Kidney epithelial cell (primary cell): ENCODE results near the gene EFCAB9. TPM values are rescaled to one million over a fixed set of nuclear protein-coding genes. Genes with fewer than 3 reads are reported as not detected.
A peak's percentile ranks its signal among the peaks of the same experiment; 100 is the strongest.

Source experiments
- DNase-seq: peaks from one replicate; pipeline ENCODE4 v3.0.0-alpha.2; 2010; ENCODE audit warnings: low read depth
- H3K27me3 ChIP-seq: 2 replicates; pipeline ENCODE4 v1.6.0; 2011; ENCODE audit warnings: low read length; ENCODE audit not compliant: control insufficient read depth, insufficient read depth
- H3K36me3 ChIP-seq: 2 replicates; pipeline ENCODE4 v1.5.1; 2011; ENCODE audit warnings: low read length; ENCODE audit not compliant: control insufficient read depth, insufficient read depth
- H3K4me3 ChIP-seq: 2 replicates; pipeline ENCODE4 v1.5.1; 2011; ENCODE audit warnings: low read depth, mild to moderate bottlenecking, control low read depth, low read length
- total RNA-seq: library from RNA; depleted of rRNA; stranded (reverse); fragments of >200 nt; gene quantifications from 2 replicates; pipeline ENCODE4 v1.2.3, GENCODE V29; 2015
- TF ChIP-seq, protein P1 (sequence below): IDR thresholded peaks from 2 replicates; pipeline ENCODE4 v1.5.1; 2011; ENCODE audit warnings: mild to moderate bottlenecking, moderate library complexity, low read length, control low read depth, inconsistent platforms; ENCODE audit not compliant: insufficient read depth, poor library complexity, severe bottlenecking

Gene EFCAB9
- total RNA-seq, 1 donor from 2014 or later: not detected

DNA sequence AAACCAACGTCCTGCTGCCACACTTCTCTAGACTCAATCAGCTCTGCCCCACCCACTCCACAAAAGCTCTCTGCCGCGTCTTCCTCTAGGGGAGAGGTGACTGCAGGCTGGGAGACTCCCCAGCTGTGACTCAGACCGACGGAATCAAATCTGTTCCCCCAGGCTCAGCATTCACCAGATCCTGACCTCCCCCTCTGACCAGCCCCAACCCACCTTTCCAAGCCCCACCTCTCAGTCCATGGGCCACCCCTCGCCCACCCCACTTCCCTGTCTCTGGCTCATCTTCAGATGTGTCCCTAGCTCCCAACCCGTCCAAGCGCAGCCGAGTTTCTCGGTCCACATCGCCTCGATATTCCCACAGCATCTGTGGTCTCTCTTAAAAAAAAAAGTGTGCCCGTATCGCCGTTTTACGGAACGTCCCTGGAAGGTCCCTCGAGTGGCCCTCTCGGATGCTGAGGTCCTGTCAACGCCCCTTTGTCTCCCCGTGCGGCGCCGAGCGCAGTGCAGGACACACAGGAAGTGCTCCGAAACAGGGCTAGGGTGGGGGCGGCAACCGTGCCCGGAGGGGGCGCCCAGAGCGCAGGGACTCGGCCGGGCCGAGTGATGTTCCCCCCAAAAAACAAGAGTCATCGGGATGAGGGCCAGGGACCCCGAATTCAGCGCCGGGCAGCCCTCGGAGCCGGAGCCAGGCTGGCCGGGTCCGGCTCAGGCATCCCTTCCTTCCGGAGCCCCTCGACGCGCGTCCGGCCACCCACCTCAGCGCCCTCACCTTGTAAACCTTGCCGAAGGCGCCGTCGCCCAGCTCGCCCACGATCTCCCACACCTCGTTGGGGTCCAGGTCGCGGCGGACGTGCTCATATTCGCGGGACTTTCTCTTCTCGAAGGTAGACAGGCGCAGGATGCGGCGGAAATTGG is 6.6 kb upstream of the EFCAB9 start:
- H3K36me3 ChIP-seq: no peaks in the 10 kb centered on the region
- TF ChIP-seq, protein P1, sequence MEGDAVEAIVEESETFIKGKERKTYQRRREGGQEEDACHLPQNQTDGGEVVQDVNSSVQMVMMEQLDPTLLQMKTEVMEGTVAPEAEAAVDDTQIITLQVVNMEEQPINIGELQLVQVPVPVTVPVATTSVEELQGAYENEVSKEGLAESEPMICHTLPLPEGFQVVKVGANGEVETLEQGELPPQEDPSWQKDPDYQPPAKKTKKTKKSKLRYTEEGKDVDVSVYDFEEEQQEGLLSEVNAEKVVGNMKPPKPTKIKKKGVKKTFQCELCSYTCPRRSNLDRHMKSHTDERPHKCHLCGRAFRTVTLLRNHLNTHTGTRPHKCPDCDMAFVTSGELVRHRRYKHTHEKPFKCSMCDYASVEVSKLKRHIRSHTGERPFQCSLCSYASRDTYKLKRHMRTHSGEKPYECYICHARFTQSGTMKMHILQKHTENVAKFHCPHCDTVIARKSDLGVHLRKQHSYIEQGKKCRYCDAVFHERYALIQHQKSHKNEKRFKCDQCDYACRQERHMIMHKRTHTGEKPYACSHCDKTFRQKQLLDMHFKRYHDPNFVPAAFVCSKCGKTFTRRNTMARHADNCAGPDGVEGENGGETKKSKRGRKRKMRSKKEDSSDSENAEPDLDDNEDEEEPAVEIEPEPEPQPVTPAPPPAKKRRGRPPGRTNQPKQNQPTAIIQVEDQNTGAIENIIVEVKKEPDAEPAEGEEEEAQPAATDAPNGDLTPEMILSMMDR: no peak
- DNase-seq: no peak
- H3K27me3 ChIP-seq: no peaks in the 10 kb centered on the region
- peak overlapping the region; percentile 93 for H3K4me3 ChIP-seq

DNA sequence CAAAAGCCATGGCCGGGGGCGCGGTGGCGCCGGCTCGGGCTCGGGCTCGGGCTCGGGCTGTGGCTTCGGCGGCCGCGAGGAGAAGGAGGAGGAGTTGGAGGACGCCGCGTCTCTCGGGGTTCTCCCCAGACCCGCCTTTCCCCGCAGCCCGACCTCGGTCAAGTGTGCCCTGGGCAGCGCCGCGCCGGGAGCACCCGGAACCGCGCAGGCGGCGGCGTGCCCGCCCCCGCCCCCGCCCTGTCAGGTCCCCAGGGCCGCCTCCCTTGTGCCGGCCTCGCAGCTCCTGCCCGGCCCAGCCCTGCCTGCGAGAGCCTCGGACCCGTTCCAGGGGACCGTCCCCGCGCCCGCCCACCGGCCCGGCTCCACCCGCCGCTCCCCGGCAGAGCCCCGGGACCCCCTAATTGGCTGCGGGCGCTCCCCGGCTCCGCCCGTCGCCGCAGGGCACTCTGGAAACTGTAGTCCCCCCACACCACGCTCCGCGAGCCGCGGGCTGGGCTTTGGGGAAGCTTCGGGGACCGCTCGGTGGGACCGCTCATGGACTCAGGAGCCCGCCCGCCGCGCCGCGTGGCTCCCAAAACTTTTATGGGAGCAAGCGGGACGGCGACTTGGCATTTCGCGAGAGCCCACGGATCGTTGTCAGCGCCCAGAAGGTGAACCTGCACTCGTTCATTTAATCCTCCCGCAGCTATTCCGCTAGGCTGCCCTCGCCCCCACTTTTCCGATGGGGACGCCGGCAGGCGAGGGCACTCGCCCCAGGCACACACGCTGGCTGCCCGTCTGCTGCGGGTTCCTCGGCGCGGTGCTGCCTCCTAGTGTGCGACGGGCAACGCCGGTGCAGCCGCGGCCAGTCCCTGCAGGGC is 5.7 kb upstream of the EFCAB9 start, which contains the start of gene STK10:
Gene STK10 (minus strand): TSS at position 192 of the 860 bp plus-strand sequence. CDS start 182 bp downstream, at position 10.
- no peak for DNase-seq
- TF ChIP-seq, protein P1: peak; percentile 80
- no peaks in the 10 kb centered on the region for H3K36me3 ChIP-seq
- H3K4me3 ChIP-seq: peak within 1 kb of the TSS; percentile 93
- no peaks in the 10 kb centered on the region for H3K27me3 ChIP-seq

DNA sequence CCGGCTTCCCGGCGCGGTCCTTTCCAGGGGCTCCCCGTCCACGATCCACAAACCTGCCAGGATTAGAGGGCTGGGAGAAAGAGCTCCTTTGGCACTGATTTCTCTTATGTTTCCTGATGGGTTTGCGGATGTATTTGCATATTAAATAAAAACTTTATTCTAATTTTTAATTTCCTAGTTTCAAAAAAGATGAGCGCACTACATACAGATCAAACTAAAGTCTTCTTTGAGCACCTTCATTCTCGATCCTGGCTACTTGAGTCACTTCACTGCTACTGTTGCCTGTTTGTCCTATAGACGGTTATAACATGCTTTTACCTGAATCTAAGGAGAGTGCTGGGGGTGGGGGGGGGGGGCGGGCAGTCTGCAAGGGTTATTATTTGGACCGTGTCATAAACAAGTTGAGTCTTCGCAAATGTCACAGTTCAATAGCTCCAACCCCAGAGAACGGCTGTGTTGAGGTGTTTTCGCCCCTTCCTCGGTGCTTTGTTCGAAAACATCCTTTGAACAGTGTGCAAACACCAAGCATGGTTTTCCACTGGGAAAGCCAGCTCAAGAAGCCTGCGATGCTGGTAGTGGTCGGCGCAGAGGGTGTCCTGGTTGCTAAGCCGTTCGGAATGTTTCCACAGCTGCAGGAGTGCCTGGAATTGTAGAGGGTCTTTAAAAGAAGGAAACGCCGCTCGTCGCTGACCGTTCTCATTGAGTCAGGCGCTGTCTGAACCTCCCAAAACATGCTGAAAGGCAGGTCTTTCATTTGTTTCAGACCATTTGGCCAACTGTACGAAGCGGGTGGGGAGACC is 4.9 kb upstream of the EFCAB9 start:
- TF ChIP-seq, protein P1: no peak
- peak overlapping the region; percentile 93 for H3K4me3 ChIP-seq
- no peak for DNase-seq
- no peaks in the 10 kb centered on the region for H3K36me3 ChIP-seq
- no peaks in the 10 kb centered on the region for H3K27me3 ChIP-seq

GRCh38 chr5:172189693-172190296 is 4.2 kb upstream of the EFCAB9 start:
- no peak for DNase-seq
- H3K4me3 ChIP-seq: no peak overlapping the region
- TF ChIP-seq, protein P1: no peak

More at GRCh38 chr5:172189693-172190296, 4.2 kb upstream of the EFCAB9 start:
- Histone ChIP-seq H3K36me3 (no peaks in the 10 kb centered on the region), H3K27me3 (no peaks in the 10 kb centered on the region)
